GM23338 (cell line): ENCODE data around the gene LOXL4. TPM values are rescaled to one million over a fixed set of nuclear protein-coding genes. Genes with fewer than 3 reads are reported as not detected.

Source experiments
- ATAC-seq: fragments of 200-7000 bp; cut with Tn5 transposase; 3 replicates; pipeline ENCODE4 v1.9.1; 2020
- DNase-seq: peaks from one replicate; pipeline ENCODE4 v3.0.0-alpha.2; 2015; ENCODE audit warnings: low spot score
- H2AFZ ChIP-seq: fragments of 200-600 bp; sonication (generic); 2 replicates; pipeline ENCODE4 v1.8.0; 2016; ENCODE audit warnings: antibody characterized with exemption, mild to moderate bottlenecking, moderate library complexity
- H3F3A ChIP-seq: fragments of 200-600 bp; sonication (generic); replicated peaks from 2 replicates; pipeline ENCODE4 v1.8.0; 2017; ENCODE audit warnings: antibody characterized with exemption, mixed run types, low read depth
- H3K27ac ChIP-seq: fragments of 200-600 bp; sonication (generic); 2 replicates; pipeline ENCODE4 v1.6.1; 2016; ENCODE audit warnings: low read depth
- H3K27me3 ChIP-seq: fragments of 200-600 bp; sonication (generic); 2 replicates; pipeline ENCODE4 v1.8.0; 2016; ENCODE audit warnings: mild to moderate bottlenecking, mixed run types, moderate library complexity; ENCODE audit not compliant: insufficient read depth
- H3K36me3 ChIP-seq: fragments of 200-600 bp; sonication (generic); 2 replicates; pipeline ENCODE4 v1.8.0; 2016; ENCODE audit warnings: mild to moderate bottlenecking; ENCODE audit not compliant: insufficient read depth
- H3K4me1 ChIP-seq: fragments of 200-600 bp; sonication (generic); 2 replicates; pipeline ENCODE4 v1.8.0; 2016; ENCODE audit warnings: mild to moderate bottlenecking, moderate library complexity; ENCODE audit not compliant: insufficient read depth
- H3K4me2 ChIP-seq: fragments of 200-600 bp; sonication (generic); 2 replicates; pipeline ENCODE4 v1.7.1; 2017; ENCODE audit warnings: mixed run types
- H3K4me3 ChIP-seq: fragments of 200-600 bp; sonication (generic); 2 replicates; pipeline ENCODE4 v1.6.1; 2016; ENCODE audit warnings: mixed run types
- H3K79me2 ChIP-seq: fragments of 200-600 bp; sonication (generic); replicated peaks from 2 replicates; pipeline ENCODE4 v1.8.0; 2017; ENCODE audit warnings: mild to moderate bottlenecking; ENCODE audit not compliant: insufficient read depth
- H3K9me2 ChIP-seq: fragments of 200-600 bp; sonication (generic); 2 replicates; pipeline ENCODE4 v1.8.0; 2017; ENCODE audit not compliant: insufficient read depth
- H4K20me1 ChIP-seq: fragments of 200-600 bp; sonication (generic); replicated peaks from 2 replicates; pipeline ENCODE4 v1.8.0; 2017; ENCODE audit warnings: mild to moderate bottlenecking; ENCODE audit not compliant: insufficient read depth
- H3K27ac Mint-ChIP-seq: 2 replicates; pipeline ENCODE4 v1.8.0; 2020; ENCODE audit warnings: inconsistent platforms, mild to moderate bottlenecking, moderate library complexity, mixed read lengths
- H3K27me3 Mint-ChIP-seq: 3 replicates; pipeline ENCODE4 v1.8.0; 2022; ENCODE audit warnings: low read depth, mild to moderate bottlenecking, moderate library complexity, mixed read lengths, inconsistent platforms; ENCODE audit not compliant: insufficient read depth, poor library complexity
- H3K36me3 Mint-ChIP-seq: 3 replicates; pipeline ENCODE4 v1.8.0; 2021; ENCODE audit warnings: low read depth, mild to moderate bottlenecking, inconsistent platforms, moderate library complexity, mixed read lengths
- H3K4me1 Mint-ChIP-seq: 3 replicates; pipeline ENCODE4 v1.8.0; 2020; ENCODE audit warnings: mild to moderate bottlenecking, inconsistent platforms, mixed read lengths
- H3K4me3 Mint-ChIP-seq: 3 replicates; pipeline ENCODE4 v1.8.0; 2021; ENCODE audit warnings: moderate library complexity, mild to moderate bottlenecking, inconsistent platforms, mixed read lengths
- H3K9me3 Mint-ChIP-seq: 3 replicates; pipeline ENCODE4 v1.8.0; 2020; ENCODE audit warnings: moderate library complexity, mild to moderate bottlenecking, inconsistent platforms, mixed read lengths
- CTCF ChIP-seq, 2 experiments: fragments of 200-600 bp in 1 of 2; sonication (generic) in 1 of 2; conservative IDR thresholded peaks; 2 replicates each; pipeline versions ENCODE4 v1.5.1 to v1.6.1; 2016 to 2017; ENCODE audit warnings: antibody characterized with exemption in 2 of 2, low read depth in 2 of 2, mild to moderate bottlenecking in 2 of 2, moderate library complexity in 1 of 2
- EZH2 ChIP-seq: fragments of 200-600 bp; sonication (generic); IDR thresholded peaks from one replicate; pipeline ENCODE4 v1.8.0; 2017; ENCODE audit warnings: antibody characterized with exemption, mild to moderate bottlenecking, low read depth; ENCODE audit not compliant: unreplicated experiment
- EZH2phosphoT487 ChIP-seq: fragments of 200-600 bp; sonication (generic); IDR thresholded peaks from one replicate; pipeline ENCODE4 v1.8.1; 2018; ENCODE audit warnings: antibody characterized with exemption; ENCODE audit not compliant: unreplicated experiment
- REST ChIP-seq: IDR thresholded peaks from one replicate; pipeline ENCODE4 v1.6.1; 2018; ENCODE audit warnings: antibody characterized with exemption; ENCODE audit not compliant: unreplicated experiment
- ZNF114 ChIP-seq: fragments of 250-450 bp; sonication (Bioruptor Pico); IDR thresholded peaks from 2 replicates; pipeline ENCODE4 v1.5.0; 2020; ENCODE audit warnings: mild to moderate bottlenecking, moderate library complexity
- ZNF462 ChIP-seq: fragments of 250-450 bp; sonication (Bioruptor Pico); IDR thresholded peaks from 2 replicates; pipeline ENCODE4 v1.5.0; 2020; ENCODE audit warnings: mild to moderate bottlenecking, moderate library complexity
- polyA plus RNA-seq: library from polyadenylated mRNA; unstranded; fragments of >200 nt; fragmentation: Nextera tagmentation; extraction: Ambion mirVana; gene quantifications from 2 replicates; pipeline ENCODE4 v1.2.1, GENCODE V29; 2016
- total RNA-seq: library from RNA; depleted of rRNA; stranded (reverse); fragments of >200 nt; shearing (Covaris generic); gene quantifications from 2 replicates; pipeline ENCODE4 v1.2.3, GENCODE V29; 2014

LOXL4 gene
- total and polyA plus RNA-seq, 2 experiments from 2014 or later: 0.21 to 0.38 TPM

- Mint-ChIP-seq H3K27me3 (peaks cover 11% of the 10 kb centered on the region), H3K9me3 (no peaks in the 10 kb centered on the region), H3K36me3 (no peaks in the 10 kb centered on the region), H3K4me1 (peaks cover 10% of the 10 kb centered on the region), H3K4me3 (no peak overlapping the region), H3K27ac (no peak overlapping the region)
- Histone ChIP-seq H3K9me2 (no peaks in the 10 kb centered on the region), H3K79me2 (no peaks in the 10 kb centered on the region), H4K20me1 (no peaks in the 10 kb centered on the region), H3K27me3 (no peaks in the 10 kb centered on the region), H2AFZ (no peak overlapping the region), H3K4me2 (no peak overlapping the region), H3K4me1 (no peaks in the 10 kb centered on the region; the same call in 1 of the 2 replicates), H3K4me3 (no peak overlapping the region), H3K27ac (no peak overlapping the region), H3F3A (no peaks in the 10 kb centered on the region), H3K36me3 (no peaks in the 10 kb centered on the region)
- no peak for TF ChIP-seq ZNF114 (CRISPR knock-in tag)
- DNase-seq (no peak), ATAC-seq (no peak)
These were observed 48.7 kb upstream of the LOXL4 start for GRCh38 chr10:98316661-98317060.

- Mint-ChIP-seq H3K4me3 (no peak overlapping the region), H3K4me1 (peaks cover 5% of the 10 kb centered on the region), H3K27ac (no peak overlapping the region), H3K9me3 (no peaks in the 10 kb centered on the region), H3K27me3 (peaks cover 8% of the 10 kb centered on the region), H3K36me3 (no peaks in the 10 kb centered on the region)
- H3K4me3 ChIP-seq: no peak overlapping the region
- no peaks in the 10 kb centered on the region for H3K36me3 ChIP-seq
- no peak for TF ChIP-seq EZH2
- no peak for TF ChIP-seq REST
- no peak for TF ChIP-seq ZNF462 (CRISPR knock-in tag)
- no peak for TF ChIP-seq CTCF (conservative IDR thresholded peaks at IDR 0.05; ENCODE audit: low read depth in 2 of 2)
- TF ChIP-seq EZH2phosphoT487: no peak
- no peaks in the 10 kb centered on the region for H3F3A ChIP-seq
- no peak overlapping the region for H3K4me2 ChIP-seq
- H4K20me1 ChIP-seq: no peaks in the 10 kb centered on the region
- H3K4me1 ChIP-seq: no peaks in the 10 kb centered on the region; the same call in 1 of the 2 replicates
- DNase-seq (no peak), ATAC-seq (no peak)
- no peak overlapping the region for H3K27ac ChIP-seq
- no peaks in the 10 kb centered on the region for H3K79me2 ChIP-seq
- H3K9me2 ChIP-seq: no peaks in the 10 kb centered on the region
- H3K27me3 ChIP-seq: no peaks in the 10 kb centered on the region
- H2AFZ ChIP-seq: no peak overlapping the region
These were observed 48.2 kb upstream of the LOXL4 start for GRCh38 chr10:98316170-98316569.
